GM12873 (cell line): ENCODE data around the gene PDGFA.

Source experiments
- CTCF ChIP-seq: IDR thresholded peaks from 2 replicates; pipeline ENCODE4 v1.5.1; 2012; ENCODE audit warnings: low read depth, mild to moderate bottlenecking, moderate library complexity, low read length, control low read depth; ENCODE audit not compliant: insufficient read depth; ENCODE audit errors: missing control alignments

The PDGFA gene

DNA sequence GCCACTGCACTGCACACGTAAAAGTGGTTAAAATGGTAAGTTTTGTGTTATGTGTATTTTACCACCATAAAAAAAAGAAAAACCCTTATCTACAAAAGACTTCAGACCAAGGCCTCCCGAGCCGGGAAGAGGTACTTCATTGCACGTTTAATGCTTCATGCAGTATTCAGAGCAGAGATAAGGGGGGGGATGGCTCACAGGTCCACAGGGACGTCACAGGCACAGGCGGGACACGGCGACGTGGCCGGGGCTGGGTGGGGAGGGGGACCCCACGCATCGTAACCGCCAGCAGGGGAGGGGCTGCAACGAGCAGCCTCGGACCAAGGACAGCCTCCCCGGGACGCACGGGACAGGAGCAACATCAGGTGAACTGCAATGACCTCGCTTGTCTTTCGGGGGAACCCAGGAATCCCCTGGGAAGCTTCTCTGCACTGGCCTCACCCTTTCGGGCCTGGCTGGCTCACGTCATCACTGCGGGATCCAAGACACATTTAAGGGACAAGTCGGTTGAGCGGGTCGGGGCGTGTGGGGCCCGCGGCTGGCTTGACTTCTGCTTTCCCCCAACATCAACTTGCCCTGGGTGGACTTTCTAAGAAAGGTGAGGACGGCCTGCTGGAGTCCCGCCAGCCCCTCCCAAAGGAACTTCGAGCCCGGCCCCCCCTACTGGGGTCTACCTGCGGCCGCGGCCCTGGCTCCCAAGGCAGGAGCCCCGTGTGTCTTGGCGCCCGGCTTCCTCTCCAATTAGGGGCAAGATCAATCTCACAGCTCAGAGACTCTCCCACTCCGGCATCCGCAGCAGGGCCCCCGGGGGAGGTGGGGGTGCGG lies 29.6 kb upstream of the PDGFA start:
- TF ChIP-seq CTCF = no peak

GRCh38 chr7:548401-548800 lies 28.8 kb upstream of the PDGFA start:
- TF ChIP-seq CTCF = no peak

- TF ChIP-seq CTCF = no peak
These were observed 25.8 kb upstream of the PDGFA start for GRCh38 chr7:545470-545869.

DNA sequence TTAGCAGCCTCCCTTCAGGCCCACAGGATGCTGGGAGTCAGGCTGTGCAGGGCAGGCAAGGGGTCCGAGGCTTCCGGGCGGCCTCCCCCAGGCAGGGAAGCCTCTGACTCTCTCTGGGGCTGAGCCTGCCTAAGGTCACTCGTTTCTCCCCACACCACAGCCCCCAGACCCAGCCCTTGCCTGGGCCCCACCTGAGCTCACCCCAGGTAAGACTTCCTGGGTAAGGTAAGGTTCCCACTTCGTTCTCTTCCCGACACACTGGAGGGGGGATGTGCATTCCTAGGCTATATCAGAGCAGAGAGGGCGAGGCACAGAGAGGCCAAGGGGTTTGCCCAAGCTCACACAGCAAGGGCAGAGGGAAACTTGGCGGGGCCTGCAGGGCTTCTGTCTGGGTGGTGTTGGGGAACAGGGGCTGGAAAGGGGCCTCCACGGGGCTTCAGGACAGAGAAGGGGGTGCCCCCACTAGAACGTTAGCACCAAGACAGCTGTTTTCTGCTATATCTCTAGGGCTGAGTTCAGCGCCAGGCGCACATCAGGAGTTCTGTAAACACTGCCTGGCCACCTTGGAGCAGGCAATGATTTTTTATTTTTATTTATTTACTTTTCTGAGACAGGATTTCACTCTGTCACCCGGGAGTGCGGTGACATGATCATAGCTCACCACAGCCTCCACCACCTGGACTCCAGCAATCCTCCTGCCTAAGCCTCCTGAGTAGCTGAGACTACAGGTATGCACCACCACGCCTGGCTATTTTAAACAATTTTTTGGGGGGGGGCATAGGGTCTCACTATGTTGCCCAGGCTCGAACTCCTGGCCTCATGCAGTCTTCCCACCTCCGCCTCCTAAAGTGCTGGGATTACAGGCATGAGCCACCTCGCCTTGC lies 24.9 kb upstream of the PDGFA start:
- no peak for TF ChIP-seq CTCF

GRCh38 chr7:543501-544337 lies 24.1 kb upstream of the PDGFA start:
- TF ChIP-seq CTCF = no peak

- no peak for TF ChIP-seq CTCF
These were observed 23.3 kb upstream of the PDGFA start for GRCh38 chr7:542713-543500.
